Measurements from ENCODE around the gene ANAPC2.

- TF ChIP-seq CTCF (IDR thresholded peaks at IDR 0.05) (no peak), POLR2AphosphoS5 (IDR thresholded peaks at IDR 0.05) (no peak), POLR2A (IDR thresholded peaks at IDR 0.05; ENCODE audit: low read depth) (no peak), EP300 (IDR thresholded peaks at IDR 0.05) (no peak)
These were observed 23.0 kb downstream of the ANAPC2 start for GRCh38 chr9:137165250-137165836.

Measured in esophagus muscularis mucosa (tissue), 4 donors.